ENCODE measurements around the gene CCDC28A.

DNA sequence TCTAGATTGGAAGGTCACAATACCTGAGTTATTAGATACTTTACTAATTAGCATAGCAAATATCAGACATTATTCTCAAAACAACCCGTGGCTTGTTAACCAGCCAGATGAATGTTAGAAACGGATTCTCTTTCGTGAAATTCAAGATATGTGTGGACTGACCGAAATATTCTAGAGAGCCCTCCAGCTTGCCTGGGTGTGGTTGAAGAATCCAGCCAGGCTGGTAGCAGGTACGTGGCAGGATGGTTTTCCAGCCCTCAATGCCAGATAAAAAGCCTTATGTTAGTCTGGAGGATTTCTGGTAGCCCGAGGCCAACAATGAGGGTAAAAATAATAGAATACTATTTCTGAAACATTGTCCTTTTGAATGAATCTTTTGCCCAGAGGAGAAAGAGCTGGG lies 41.7 kb downstream of the CCDC28A start:
- TF ChIP-seq, protein P1, sequence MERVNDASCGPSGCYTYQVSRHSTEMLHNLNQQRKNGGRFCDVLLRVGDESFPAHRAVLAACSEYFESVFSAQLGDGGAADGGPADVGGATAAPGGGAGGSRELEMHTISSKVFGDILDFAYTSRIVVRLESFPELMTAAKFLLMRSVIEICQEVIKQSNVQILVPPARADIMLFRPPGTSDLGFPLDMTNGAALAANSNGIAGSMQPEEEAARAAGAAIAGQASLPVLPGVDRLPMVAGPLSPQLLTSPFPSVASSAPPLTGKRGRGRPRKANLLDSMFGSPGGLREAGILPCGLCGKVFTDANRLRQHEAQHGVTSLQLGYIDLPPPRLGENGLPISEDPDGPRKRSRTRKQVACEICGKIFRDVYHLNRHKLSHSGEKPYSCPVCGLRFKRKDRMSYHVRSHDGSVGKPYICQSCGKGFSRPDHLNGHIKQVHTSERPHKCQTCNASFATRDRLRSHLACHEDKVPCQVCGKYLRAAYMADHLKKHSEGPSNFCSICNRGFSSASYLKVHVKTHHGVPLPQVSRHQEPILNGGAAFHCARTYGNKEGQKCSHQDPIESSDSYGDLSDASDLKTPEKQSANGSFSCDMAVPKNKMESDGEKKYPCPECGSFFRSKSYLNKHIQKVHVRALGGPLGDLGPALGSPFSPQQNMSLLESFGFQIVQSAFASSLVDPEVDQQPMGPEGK (CRISPR knock-in tag; IDR thresholded peaks at IDR 0.05; ENCODE audit: borderline replicate concordance): no peak
- TF ChIP-seq, protein P2, sequence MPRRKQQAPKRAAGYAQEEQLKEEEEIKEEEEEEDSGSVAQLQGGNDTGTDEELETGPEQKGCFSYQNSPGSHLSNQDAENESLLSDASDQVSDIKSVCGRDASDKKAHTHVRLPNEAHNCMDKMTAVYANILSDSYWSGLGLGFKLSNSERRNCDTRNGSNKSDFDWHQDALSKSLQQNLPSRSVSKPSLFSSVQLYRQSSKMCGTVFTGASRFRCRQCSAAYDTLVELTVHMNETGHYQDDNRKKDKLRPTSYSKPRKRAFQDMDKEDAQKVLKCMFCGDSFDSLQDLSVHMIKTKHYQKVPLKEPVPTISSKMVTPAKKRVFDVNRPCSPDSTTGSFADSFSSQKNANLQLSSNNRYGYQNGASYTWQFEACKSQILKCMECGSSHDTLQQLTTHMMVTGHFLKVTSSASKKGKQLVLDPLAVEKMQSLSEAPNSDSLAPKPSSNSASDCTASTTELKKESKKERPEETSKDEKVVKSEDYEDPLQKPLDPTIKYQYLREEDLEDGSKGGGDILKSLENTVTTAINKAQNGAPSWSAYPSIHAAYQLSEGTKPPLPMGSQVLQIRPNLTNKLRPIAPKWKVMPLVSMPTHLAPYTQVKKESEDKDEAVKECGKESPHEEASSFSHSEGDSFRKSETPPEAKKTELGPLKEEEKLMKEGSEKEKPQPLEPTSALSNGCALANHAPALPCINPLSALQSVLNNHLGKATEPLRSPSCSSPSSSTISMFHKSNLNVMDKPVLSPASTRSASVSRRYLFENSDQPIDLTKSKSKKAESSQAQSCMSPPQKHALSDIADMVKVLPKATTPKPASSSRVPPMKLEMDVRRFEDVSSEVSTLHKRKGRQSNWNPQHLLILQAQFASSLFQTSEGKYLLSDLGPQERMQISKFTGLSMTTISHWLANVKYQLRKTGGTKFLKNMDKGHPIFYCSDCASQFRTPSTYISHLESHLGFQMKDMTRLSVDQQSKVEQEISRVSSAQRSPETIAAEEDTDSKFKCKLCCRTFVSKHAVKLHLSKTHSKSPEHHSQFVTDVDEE (CRISPR knock-in tag; IDR thresholded peaks at IDR 0.05): no peak
- no peak for TF ChIP-seq ZNF565 (CRISPR knock-in tag; conservative IDR thresholded peaks at IDR 0.05; ENCODE audit: low read depth)

All from SK-N-SH treated with all-trans-retinoic acid at 6 μM for 48 hours (cell line).